IMR-90 (cell line): ENCODE results near the gene VDAC2. TPM values are rescaled to one million over a fixed set of nuclear protein-coding genes. Genes with fewer than 3 reads are reported as not detected.

Experiments used
- ATAC-seq: fragments of 200-7000 bp; cut with Tn5 transposase; 2 replicates; pipeline ENCODE4 v1.9.1; 2020; ENCODE audit warnings: low read depth, mild to moderate bottlenecking, moderate library complexity
- BruUV-seq: library from RNA; stranded (reverse); fragments of 400-500 nt; replicated peaks from 2 replicates; lab custom pipeline; 2021; lab: Mats Ljungman, UMichigan
- CTCF ChIA-PET: fragments of 300-600 bp; formaldehyde crosslinking; extraction: SDS; loops from one replicate; lab custom pipeline; 2021; ENCODE audit warnings: antibody characterized with exemption; lab: Yijun Ruan, JAX
- POLR2A ChIA-PET: fragments of 300-600 bp; sonication (Branson Sonifier 250); formaldehyde crosslinking; loops from one replicate; lab custom pipeline; 2022; ENCODE audit warnings: antibody characterized with exemption; ENCODE audit not compliant: unreplicated experiment; lab: Charles Lee
- DNase-seq: peaks from one replicate; pipeline ENCODE4 v3.0.0; 2013
- H2AFZ ChIP-seq: replicated peaks from 2 replicates; pipeline ENCODE3; 2013; ENCODE audit warnings: low read length, mild to moderate bottlenecking; ENCODE audit not compliant: poor library complexity
- H2AK5ac ChIP-seq: 2 replicates; pipeline ENCODE4 v1.6.1; 2013; ENCODE audit warnings: low read depth, low read length, inconsistent platforms
- H2AK9ac ChIP-seq: replicated peaks from 2 replicates; pipeline ENCODE3; 2013; ENCODE audit warnings: mild to moderate bottlenecking, low read depth, low read length, moderate library complexity; ENCODE audit not compliant: poor library complexity
- H2BK120ac ChIP-seq: 2 replicates; pipeline ENCODE4 v1.6.1; 2013; ENCODE audit warnings: low read depth, low read length, inconsistent platforms
- H2BK15ac ChIP-seq: 3 replicates; pipeline ENCODE4 v1.6.1; 2013; ENCODE audit warnings: low read depth, low read length, inconsistent platforms
- H2BK20ac ChIP-seq: 2 replicates; pipeline ENCODE4 v1.6.1; 2013; ENCODE audit warnings: low read depth, mild to moderate bottlenecking, inconsistent platforms, low read length, moderate library complexity
- H2BK5ac ChIP-seq: 2 replicates; pipeline ENCODE4 v1.6.1; 2013; ENCODE audit warnings: mild to moderate bottlenecking, low read depth, low read length, inconsistent platforms; ENCODE audit not compliant: poor library complexity, severe bottlenecking
- H3K14ac ChIP-seq: replicated peaks from 2 replicates; pipeline ENCODE4 v1.6.1; 2013; ENCODE audit warnings: low read depth, low read length, inconsistent platforms
- H3K18ac ChIP-seq: 2 replicates; pipeline ENCODE4 v1.6.1; 2013; ENCODE audit warnings: low read depth, low read length, control low read depth
- H3K23ac ChIP-seq: 2 replicates; pipeline ENCODE4 v1.6.1; 2013; ENCODE audit warnings: low read depth, low read length, inconsistent platforms
- H3K27ac ChIP-seq: 2 replicates; pipeline ENCODE4 v1.5.1; 2013; ENCODE audit warnings: mild to moderate bottlenecking, control low read depth, low read length; ENCODE audit not compliant: insufficient read depth
- H3K27me3 ChIP-seq: 2 replicates; pipeline ENCODE4 v1.6.1; 2013; ENCODE audit warnings: low read length; ENCODE audit not compliant: control insufficient read depth, insufficient read depth
- H3K36me3 ChIP-seq: 2 replicates; pipeline ENCODE4 v1.6.1; 2013; ENCODE audit warnings: low read length, mixed read lengths; ENCODE audit not compliant: control insufficient read depth, insufficient read depth
- H3K4ac ChIP-seq: 2 replicates; pipeline ENCODE4 v1.6.1; 2013; ENCODE audit warnings: low read depth, low read length, inconsistent platforms
- H3K4me1 ChIP-seq: 2 replicates; pipeline ENCODE4 v1.6.1; 2013; ENCODE audit warnings: low read length, mixed read lengths; ENCODE audit not compliant: control insufficient read depth, insufficient read depth
- H3K4me2 ChIP-seq: 2 replicates; pipeline ENCODE4 v1.6.1; 2013; ENCODE audit warnings: low read depth, mild to moderate bottlenecking, control low read depth, low read length, moderate library complexity
- H3K4me3 ChIP-seq: 2 replicates; pipeline ENCODE4 v1.5.1; 2013; ENCODE audit warnings: low read depth, mild to moderate bottlenecking, control low read depth, low read length, moderate library complexity; ENCODE audit not compliant: insufficient read depth
- H3K56ac ChIP-seq: 2 replicates; pipeline ENCODE4 v1.6.1; 2013; ENCODE audit warnings: low read length, inconsistent platforms; ENCODE audit not compliant: insufficient read depth; ENCODE audit errors: extremely low read depth
- H3K79me1 ChIP-seq, 2 experiments: 2 replicates each; pipeline ENCODE4 v1.6.1; 2013; ENCODE audit warnings: low read length in 2 of 2, inconsistent platforms in 1 of 2, low read depth in 1 of 2
- H3K9ac ChIP-seq: 2 replicates; pipeline ENCODE4 v1.6.1; 2013; ENCODE audit warnings: low read depth, low read length, control low read depth
- H3K9me1 ChIP-seq: 2 replicates; pipeline ENCODE4 v1.6.1; 2013; ENCODE audit warnings: low read length, inconsistent platforms; ENCODE audit not compliant: insufficient read depth
- H3K9me3 ChIP-seq: 2 replicates; pipeline ENCODE4 v1.6.1; 2013; ENCODE audit warnings: low read length; ENCODE audit not compliant: control insufficient read depth, insufficient read depth
- H4K20me1 ChIP-seq: 2 replicates; pipeline ENCODE4 v1.6.1; 2013; ENCODE audit warnings: low read length, inconsistent platforms; ENCODE audit not compliant: insufficient read depth
- H4K5ac ChIP-seq: 2 replicates; pipeline ENCODE4 v1.6.1; 2013; ENCODE audit warnings: mild to moderate bottlenecking, low read depth, low read length, control low read depth
- H4K8ac ChIP-seq, 2 experiments: 2 replicates each; pipeline ENCODE4 v1.6.1; 2013; ENCODE audit warnings: low read depth in 2 of 2, low read length in 2 of 2, control low read depth in 1 of 2, inconsistent platforms in 1 of 2
- H4K91ac ChIP-seq: 2 replicates; pipeline ENCODE4 v1.6.1; 2013; ENCODE audit warnings: low read depth, low read length, inconsistent platforms; ENCODE audit not compliant: insufficient read depth
- BHLHE40 ChIP-seq: fragments of 150-350 bp; IDR thresholded peaks from 2 replicates; pipeline ENCODE4 v1.6.1; 2016; ENCODE audit warnings: mild to moderate bottlenecking, low read depth, low read length
- CEBPB ChIP-seq: IDR thresholded peaks from 2 replicates; pipeline ENCODE4 v1.6.1; 2012; ENCODE audit warnings: low read depth, low read length, improper control_type of control experiment
- CHD1 ChIP-seq: IDR thresholded peaks from 2 replicates; pipeline ENCODE4 v1.6.1; 2012; ENCODE audit warnings: low read depth, low read length, improper control_type of control experiment
- FOS ChIP-seq: fragments of 150-350 bp; IDR thresholded peaks from 2 replicates; pipeline ENCODE4 v1.6.1; 2016; ENCODE audit warnings: low read depth, low read length
- MAFK ChIP-seq: IDR thresholded peaks from 2 replicates; pipeline ENCODE4 v1.6.1; 2012; ENCODE audit warnings: low read depth, low read length, improper control_type of control experiment
- MAZ ChIP-seq: IDR thresholded peaks from 2 replicates; pipeline ENCODE4 v1.6.1; 2012; ENCODE audit warnings: low read depth, mild to moderate bottlenecking, low read length, improper control_type of control experiment, moderate library complexity, borderline replicate concordance
- POLR2A ChIP-seq: IDR thresholded peaks from 2 replicates; pipeline ENCODE4 v1.6.1; 2012; ENCODE audit warnings: mild to moderate bottlenecking, low read depth, low read length
- RAD21 ChIP-seq: IDR thresholded peaks from 2 replicates; pipeline ENCODE4 v1.6.1; 2012; ENCODE audit warnings: low read length, improper control_type of control experiment
- RCOR1 ChIP-seq: IDR thresholded peaks from 2 replicates; pipeline ENCODE4 v1.6.1; 2012; ENCODE audit warnings: mild to moderate bottlenecking, low read length, improper control_type of control experiment; ENCODE audit not compliant: insufficient replicate concordance
- RFX5 ChIP-seq: IDR thresholded peaks from 2 replicates; pipeline ENCODE4 v1.8.0; 2012; ENCODE audit warnings: low read depth, mild to moderate bottlenecking, low read length, moderate library complexity
- SMC3 ChIP-seq: fragments of 150-350 bp; IDR thresholded peaks from 2 replicates; pipeline ENCODE4 v1.6.1; 2016; ENCODE audit warnings: low read depth, mild to moderate bottlenecking, antibody characterized with exemption, low read length, moderate library complexity
- WGBS, 2 experiments: methylation state at CpG; one replicate each; pipeline versions ENCODE4 v1.1.5 to v1.1.7; 2013; ENCODE audit warnings: missing lambda C conversion rate in 2 of 2; ENCODE audit not compliant: insufficient read length in 1 of 2; ENCODE audit errors: extremely low coverage in 2 of 2; 5-methylcytosine and 5-hydroxymethylcytosine counted together
- dilution Hi-C: fragments of 300-500 bp; cut with HindIII; formaldehyde crosslinking; loops from one replicate; pipeline ENCODE4 v1.14.3; 2018; ENCODE audit warnings: low sequenced_read_pairs; ENCODE audit not compliant: unreplicated experiment
- in situ Hi-C: fragments of 300-500 bp; cut with MboI; formaldehyde crosslinking; loops from 3 replicates; pipeline ENCODE4 v1.14.3; 2019; ENCODE audit warnings: low sequenced_read_pairs, inconsistent platforms, mixed read lengths
- intact Hi-C: fragments of 100-400 bp; cut with micrococcal nuclease; formaldehyde crosslinking; loops from 2 replicates; pipeline ENCODE4 v1.10.0; 2022
- polyA plus RNA-seq, 3 experiments: library from polyadenylated mRNA; depleted of rRNA; stranded (reverse); fragments of >200 nt; gene quantifications; 2 replicates each; pipeline ENCODE4 v1.2.3, GENCODE V29; 2012; ENCODE audit warnings: low replicate concordance in 1 of 3
- total RNA-seq: library from RNA; depleted of rRNA; stranded (reverse); fragments of >200 nt; gene quantifications from 2 replicates; pipeline ENCODE4 v1.2.3, GENCODE V29; 2012
- TF ChIP-seq, protein P1 (sequence below): fragments of 150-350 bp; IDR thresholded peaks from 2 replicates; pipeline ENCODE4 v1.6.1; 2017; ENCODE audit warnings: mild to moderate bottlenecking, antibody characterized with exemption, low read length, low read depth
- TF ChIP-seq, protein P2 (sequence below): conservative IDR thresholded peaks from 2 replicates; pipeline ENCODE4 v1.5.1; 2012; ENCODE audit warnings: mild to moderate bottlenecking, low read depth, low read length, improper control_type of control experiment
- TF ChIP-seq, protein P3 (sequence below): fragments of 150-350 bp; IDR thresholded peaks from 2 replicates; pipeline ENCODE4 v1.6.1; 2016; ENCODE audit warnings: low read depth, mild to moderate bottlenecking, low read length, moderate library complexity, borderline replicate concordance

Gene VDAC2
- total and polyA plus RNA-seq, 2 of the 4 experiments (the other 2 are of a cell fraction), result 122 to 139 TPM

DNA sequence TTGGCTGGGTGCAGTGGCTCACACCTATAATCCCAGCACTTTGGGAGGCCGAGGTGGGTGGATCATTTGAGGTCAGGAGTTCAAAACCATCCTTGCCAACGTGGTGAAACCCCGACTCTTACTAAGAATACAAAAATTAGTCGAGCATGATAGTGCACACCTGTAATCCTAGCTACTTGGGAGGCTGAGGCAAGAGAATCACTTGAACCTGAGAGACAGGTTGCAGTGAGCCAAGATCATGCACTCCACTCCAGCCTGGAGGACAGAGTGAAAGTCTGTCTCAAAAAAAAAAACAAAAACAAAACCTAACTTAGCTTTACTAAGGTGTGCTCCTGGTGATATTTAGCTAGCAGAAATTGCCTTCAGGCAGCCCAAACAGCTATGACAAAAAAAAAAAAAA lies 24.3 kb upstream of the VDAC2 start:
- Histone ChIP-seq H3K9me3 (no peaks in the 10 kb centered on the region), H2BK5ac (peak overlapping the region; percentile 4), H4K8ac (no peak overlapping the region), H4K5ac (no peak overlapping the region), H2AK9ac (no peak overlapping the region), H3K36me3 (0 out of 2 replicates have a peak, but pooled peaks cover 1% of the 10 kb centered on the region), H3K14ac (peak overlapping the region; percentile 8; the same call in 1 of the 2 replicates), H3K79me1 (peaks cover 8 to 27% of the 10 kb centered on the region in 2 experiments), H3K23ac (no peak overlapping the region), H2AK5ac (no peak overlapping the region), H2BK120ac (0 out of 2 replicates have a peak overlapping the region, but pooled peaks have one; percentile 6), H2AFZ (no peak overlapping the region), H3K9ac (no peak overlapping the region), H3K4ac (no peak overlapping the region), H3K4me1 (peaks cover 15% of the 10 kb centered on the region), H3K27ac (no peak overlapping the region), H3K4me3 (no peak overlapping the region), H3K18ac (peak overlapping the region; percentile 13; the same call in 1 of the 2 replicates), H2BK20ac (no peak overlapping the region), H4K20me1 (no peaks in the 10 kb centered on the region), H4K91ac (no peak overlapping the region; the same call in 1 of the 2 replicates), H3K27me3 (no peaks in the 10 kb centered on the region), H3K9me1 (peaks cover 9% of the 10 kb centered on the region), H2BK15ac (no peak overlapping the region), H3K56ac (no peak overlapping the region), H3K4me2 (no peak overlapping the region)
- no CpG with 5 or more reads among the region's 4 CpGs for WGBS, 2 experiments
- CTCF ChIA-PET, result interaction anchor here (1.0 to 1.2 kb wide), 2 partner anchors 13 to 44 kb away, joined by 4 read pairs; no protein-coding TSS in a partner anchor
- intact Hi-C loops (no loop called here), dilution Hi-C loops (no loop called here), in situ Hi-C loops (loop anchor here (5.0 kb wide), 1 partner anchor 41 kb away; no protein-coding TSS in a partner anchor)
- POLR2A ChIA-PET, result interaction anchor here (0.6 kb wide), 2 partner anchors 29 to 53 kb away, joined by 3 to 6 read pairs; no protein-coding TSS in a partner anchor
- no TSS peak for BruUV-seq
- no peak for TF ChIP-seq MAFK
- TF ChIP-seq, protein P1, sequence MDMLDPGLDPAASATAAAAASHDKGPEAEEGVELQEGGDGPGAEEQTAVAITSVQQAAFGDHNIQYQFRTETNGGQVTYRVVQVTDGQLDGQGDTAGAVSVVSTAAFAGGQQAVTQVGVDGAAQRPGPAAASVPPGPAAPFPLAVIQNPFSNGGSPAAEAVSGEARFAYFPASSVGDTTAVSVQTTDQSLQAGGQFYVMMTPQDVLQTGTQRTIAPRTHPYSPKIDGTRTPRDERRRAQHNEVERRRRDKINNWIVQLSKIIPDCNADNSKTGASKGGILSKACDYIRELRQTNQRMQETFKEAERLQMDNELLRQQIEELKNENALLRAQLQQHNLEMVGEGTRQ, result no peak
- TF ChIP-seq RFX5, result no peak
- TF ChIP-seq RAD21, result no peak
- no peak for TF ChIP-seq POLR2A
- no peak for TF ChIP-seq CHD1
- TF ChIP-seq, protein P2, sequence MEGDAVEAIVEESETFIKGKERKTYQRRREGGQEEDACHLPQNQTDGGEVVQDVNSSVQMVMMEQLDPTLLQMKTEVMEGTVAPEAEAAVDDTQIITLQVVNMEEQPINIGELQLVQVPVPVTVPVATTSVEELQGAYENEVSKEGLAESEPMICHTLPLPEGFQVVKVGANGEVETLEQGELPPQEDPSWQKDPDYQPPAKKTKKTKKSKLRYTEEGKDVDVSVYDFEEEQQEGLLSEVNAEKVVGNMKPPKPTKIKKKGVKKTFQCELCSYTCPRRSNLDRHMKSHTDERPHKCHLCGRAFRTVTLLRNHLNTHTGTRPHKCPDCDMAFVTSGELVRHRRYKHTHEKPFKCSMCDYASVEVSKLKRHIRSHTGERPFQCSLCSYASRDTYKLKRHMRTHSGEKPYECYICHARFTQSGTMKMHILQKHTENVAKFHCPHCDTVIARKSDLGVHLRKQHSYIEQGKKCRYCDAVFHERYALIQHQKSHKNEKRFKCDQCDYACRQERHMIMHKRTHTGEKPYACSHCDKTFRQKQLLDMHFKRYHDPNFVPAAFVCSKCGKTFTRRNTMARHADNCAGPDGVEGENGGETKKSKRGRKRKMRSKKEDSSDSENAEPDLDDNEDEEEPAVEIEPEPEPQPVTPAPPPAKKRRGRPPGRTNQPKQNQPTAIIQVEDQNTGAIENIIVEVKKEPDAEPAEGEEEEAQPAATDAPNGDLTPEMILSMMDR, result no peak
- no peak for TF ChIP-seq SMC3
- TF ChIP-seq, protein P3, sequence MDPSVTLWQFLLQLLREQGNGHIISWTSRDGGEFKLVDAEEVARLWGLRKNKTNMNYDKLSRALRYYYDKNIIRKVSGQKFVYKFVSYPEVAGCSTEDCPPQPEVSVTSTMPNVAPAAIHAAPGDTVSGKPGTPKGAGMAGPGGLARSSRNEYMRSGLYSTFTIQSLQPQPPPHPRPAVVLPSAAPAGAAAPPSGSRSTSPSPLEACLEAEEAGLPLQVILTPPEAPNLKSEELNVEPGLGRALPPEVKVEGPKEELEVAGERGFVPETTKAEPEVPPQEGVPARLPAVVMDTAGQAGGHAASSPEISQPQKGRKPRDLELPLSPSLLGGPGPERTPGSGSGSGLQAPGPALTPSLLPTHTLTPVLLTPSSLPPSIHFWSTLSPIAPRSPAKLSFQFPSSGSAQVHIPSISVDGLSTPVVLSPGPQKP, result no peak
- TF ChIP-seq RCOR1, result no peak
- no peak for TF ChIP-seq MAZ
- TF ChIP-seq CEBPB, result no peak
- TF ChIP-seq BHLHE40, result no peak
- TF ChIP-seq FOS, result no peak
- no peak for DNase-seq
- ATAC-seq, result no peak
